OCI-LY3 (cell line): ENCODE data around the gene CAV2.

Experiments used
- H2AFZ ChIP-seq: fragments of 200-600, 300-600 bp; shearing (Covaris generic); 2 replicates; pipeline ENCODE4 v1.6.0; 2014; ENCODE audit warnings: antibody characterized with exemption, low read depth, low read length
- H3K27ac ChIP-seq: fragments of 200-600, 300-600 bp; sonication (generic); 2 replicates; pipeline ENCODE4 v1.5.1; 2014; ENCODE audit warnings: mild to moderate bottlenecking, low read length, moderate library complexity, mixed read lengths
- H3K27me3 ChIP-seq: fragments of 200-600, 300-600 bp; sonication (generic); 2 replicates; pipeline ENCODE4 v1.6.1; 2014; ENCODE audit warnings: low read depth, low read length, mixed read lengths
- H3K36me3 ChIP-seq: fragments of 200-600, 300-600 bp; sonication (generic); replicated peaks from 2 replicates; pipeline ENCODE3; 2014; ENCODE audit warnings: low read depth, low read length, mixed read lengths
- H3K4me1 ChIP-seq: fragments of 300-600, 200-600 bp; sonication (generic); 2 replicates; pipeline ENCODE4 v1.6.1; 2014; ENCODE audit warnings: low read length, mixed read lengths
- H3K4me2 ChIP-seq: fragments of 200-600, 300-600 bp; sonication (generic); 2 replicates; pipeline ENCODE4 v1.6.1; 2014; ENCODE audit warnings: low read length, mixed read lengths
- H3K4me3 ChIP-seq: fragments of 300-600, 200-600 bp; sonication (generic); 2 replicates; pipeline ENCODE4 v1.5.1; 2014; ENCODE audit warnings: antibody characterized with exemption, mild to moderate bottlenecking, low read length, moderate library complexity
- H3K79me2 ChIP-seq: fragments of 300-600, 200-600 bp; shearing (Covaris generic); 2 replicates; pipeline ENCODE4 v1.6.1; 2014; ENCODE audit warnings: mild to moderate bottlenecking, low read length, mixed read lengths
- H3K9ac ChIP-seq: fragments of 300-600, 200-600 bp; shearing (Covaris generic); 2 replicates; pipeline ENCODE4 v1.6.0; 2014; ENCODE audit warnings: mild to moderate bottlenecking, low read length, moderate library complexity
- H3K9me3 ChIP-seq: fragments of 200-600, 300-600 bp; shearing (Covaris generic); 2 replicates; pipeline ENCODE4 v1.6.1; 2014; ENCODE audit warnings: low read length, mixed read lengths; ENCODE audit not compliant: insufficient read depth
- H4K20me1 ChIP-seq: fragments of 200-600, 300-600 bp; sonication (generic); 2 replicates; pipeline ENCODE4 v1.6.1; 2016; ENCODE audit warnings: low read length, mixed read lengths; ENCODE audit not compliant: insufficient read depth
- CTCF ChIP-seq: fragments of 200-600, 300-600 bp; sonication (generic); IDR thresholded peaks from 2 replicates; pipeline ENCODE4 v1.5.1; 2014; ENCODE audit warnings: antibody characterized with exemption, low read length, low read depth
- EZH2phosphoT487 ChIP-seq: fragments of 200-600 bp; shearing (Covaris generic); IDR thresholded peaks from 2 replicates; pipeline ENCODE4 v1.6.1; 2018; ENCODE audit warnings: antibody characterized with exemption, mixed run types, low read depth

The CAV2 gene

GRCh38 chr7:116499168-116500077 lies at the start of gene CAV2:
Gene CAV2, plus strand, starts transcription at chr7:116499738. Its CDS starts 44 bp downstream, at chr7:116499782.
- no peaks in the 10 kb centered on the region for H3K4me1 ChIP-seq
- H3K9ac ChIP-seq, result peak within 1 kb of the TSS; percentile 58
- no peaks in the 10 kb centered on the region for H3K79me2 ChIP-seq
- no peaks in the 10 kb centered on the region for H4K20me1 ChIP-seq
- H3K4me2 ChIP-seq, result peak within 1 kb of the TSS; percentile 55
- H3K4me3 ChIP-seq, result peak within 1 kb of the TSS; percentile 79
- TF ChIP-seq EZH2phosphoT487, result no peak
- no peak for TF ChIP-seq CTCF
- H3K27ac ChIP-seq, result no peak within 1 kb of the TSS
- no peaks in the 10 kb centered on the region for H3K9me3 ChIP-seq
- H3K36me3 ChIP-seq, result no peaks in the 10 kb centered on the region
- peak within 1 kb of the TSS; percentile 3; the same call in 1 of the 2 replicates for H2AFZ ChIP-seq
- no peaks in the 10 kb centered on the region for H3K27me3 ChIP-seq

- peaks cover 4% of the 10 kb centered on the region; the same call in 1 of the 2 replicates for H3K27me3 ChIP-seq
- peaks cover 11% of the 10 kb centered on the region for H3K4me1 ChIP-seq
- H3K79me2 ChIP-seq, result no peaks in the 10 kb centered on the region
- H2AFZ ChIP-seq, result no peak overlapping the region
- TF ChIP-seq CTCF, result no peak
- TF ChIP-seq EZH2phosphoT487, result no peak
- no peak overlapping the region for H3K27ac ChIP-seq
- no peak overlapping the region for H3K4me3 ChIP-seq
- H3K4me2 ChIP-seq, result no peak overlapping the region
- H3K9me3 ChIP-seq, result no peaks in the 10 kb centered on the region
- no peaks in the 10 kb centered on the region for H3K36me3 ChIP-seq
- no peaks in the 10 kb centered on the region for H4K20me1 ChIP-seq
- H3K9ac ChIP-seq, result no peak overlapping the region
Measured at GRCh38 chr7:116449950-116450349, 49.6 kb upstream of the CAV2 start.

GRCh38 chr7:116451957-116452729 lies 47.4 kb upstream of the CAV2 start:
- Histone ChIP-seq H4K20me1 (no peaks in the 10 kb centered on the region), H3K4me3 (no peak overlapping the region), H3K4me2 (no peak overlapping the region), H3K79me2 (no peaks in the 10 kb centered on the region), H3K27me3 (no peaks in the 10 kb centered on the region; the same call in 1 of the 2 replicates), H2AFZ (no peak overlapping the region), H3K36me3 (no peaks in the 10 kb centered on the region), H3K9ac (no peak overlapping the region), H3K27ac (no peak overlapping the region), H3K9me3 (no peaks in the 10 kb centered on the region), H3K4me1 (no peaks in the 10 kb centered on the region)
- TF ChIP-seq EZH2phosphoT487 (no peak), CTCF (no peak)

- Histone ChIP-seq H3K9me3 (no peaks in the 10 kb centered on the region), H3K36me3 (no peaks in the 10 kb centered on the region), H3K4me2 (no peak overlapping the region), H2AFZ (no peak overlapping the region), H4K20me1 (no peaks in the 10 kb centered on the region), H3K27me3 (no peaks in the 10 kb centered on the region; the same call in 1 of the 2 replicates), H3K9ac (no peak overlapping the region), H3K4me3 (no peak overlapping the region), H3K79me2 (no peaks in the 10 kb centered on the region), H3K27ac (no peak overlapping the region), H3K4me1 (no peaks in the 10 kb centered on the region)
- no peak for TF ChIP-seq CTCF
- TF ChIP-seq EZH2phosphoT487, result no peak
Measured at GRCh38 chr7:116454377-116454776, 45.2 kb upstream of the CAV2 start.
